22Rv1 (cell line): ENCODE data around the gene SPACA9.

Experiments used
- H3K27ac ChIP-seq: fragments of 450-650 bp; 2 replicates; pipeline ENCODE4 v1.5.1; 2017
- CTCF ChIP-seq: fragments of 450-650 bp; IDR thresholded peaks from 2 replicates; pipeline ENCODE4 v1.5.1; 2017; ENCODE audit warnings: mild to moderate bottlenecking
- ZFX ChIP-seq: fragments of 450-650 bp; IDR thresholded peaks from 2 replicates; pipeline ENCODE4 v1.6.1; 2017; ENCODE audit warnings: antibody characterized with exemption, borderline replicate concordance

Gene SPACA9

GRCh38 chr9:132855904-132856303 is 22.8 kb upstream of the SPACA9 start:
- H3K27ac ChIP-seq: no peak overlapping the region
- TF ChIP-seq ZFX: no peak
- TF ChIP-seq CTCF: no peak

GRCh38 chr9:132857031-132857430 is 21.7 kb upstream of the SPACA9 start:
- TF ChIP-seq CTCF (no peak), ZFX (no peak)
- no peak overlapping the region for H3K27ac ChIP-seq

GRCh38 chr9:132857616-132858342 is 20.9 kb upstream of the SPACA9 start:
- no peak for TF ChIP-seq CTCF
- TF ChIP-seq ZFX: no peak
- H3K27ac ChIP-seq: no peak overlapping the region

GRCh38 chr9:132858751-132859150 is 19.9 kb upstream of the SPACA9 start:
- TF ChIP-seq CTCF (no peak), ZFX (no peak)

GRCh38 chr9:132861666-132862065 is 17.0 kb upstream of the SPACA9 start:
- H3K27ac ChIP-seq: no peak overlapping the region
- TF ChIP-seq CTCF: no peak
- TF ChIP-seq ZFX: no peak

More at GRCh38 chr9:132858751-132859150, 19.9 kb upstream of the SPACA9 start:
- no peak overlapping the region for H3K27ac ChIP-seq

GRCh38 chr9:132862533-132862932 is 16.2 kb upstream of the SPACA9 start:
- no peak overlapping the region for H3K27ac ChIP-seq
- TF ChIP-seq ZFX (no peak), CTCF (no peak)

GRCh38 chr9:132863096-132863495 is 15.6 kb upstream of the SPACA9 start:
- H3K27ac ChIP-seq: no peak overlapping the region
- no peak for TF ChIP-seq CTCF
- no peak for TF ChIP-seq ZFX
